HG03108 (cell line): ENCODE measurements around the gene LUC7L.
"Not testable (repeated sequence)": the region's sequence is repeated elsewhere in the genome, so short reads cannot be mapped to it uniquely, and the experiment has no call there.

Source experiments
- ATAC-seq: cut with Tn5 transposase; IDR thresholded peaks from one replicate; pipeline ENCODE4 v1.9.1; 2021; ENCODE audit warnings: moderate library complexity; ENCODE audit not compliant: unreplicated experiment

The LUC7L gene

GRCh38 chr16:167122-167690 is 62.0 kb downstream of the LUC7L start:
- no peak for ATAC-seq

- ATAC-seq, result no peak
These were observed 62.7 kb downstream of the LUC7L start for GRCh38 chr16:166375-167121.

- ATAC-seq, result no peak
These were observed 63.5 kb downstream of the LUC7L start, which contains the start of gene HBM for GRCh38 chr16:165539-166374. Gene HBM (plus strand): TSS chr16:165978. CDS start chr16:165998, 20 bp downstream.

GRCh38 chr16:164827-165538 is 64.3 kb downstream of the LUC7L start:
- no peak for ATAC-seq

GRCh38 chr16:164134-164823 is 65.0 kb downstream of the LUC7L start:
- ATAC-seq, result not testable (repeated sequence)

GRCh38 chr16:163696-164095 is 65.6 kb downstream of the LUC7L start:
- ATAC-seq, result not testable (repeated sequence)

- not testable (repeated sequence) for ATAC-seq
These were observed 66.1 kb downstream of the LUC7L start for GRCh38 chr16:163139-163538.

GRCh38 chr16:162271-162991 is 66.8 kb downstream of the LUC7L start:
- ATAC-seq, result no peak

- ATAC-seq, result no peak
These were observed 68.5 kb downstream of the LUC7L start for GRCh38 chr16:160691-161190.

GRCh38 chr16:160242-160641 is 69.0 kb downstream of the LUC7L start:
- not testable (repeated sequence) for ATAC-seq

- no peak for ATAC-seq
These were observed 70.0 kb downstream of the LUC7L start for GRCh38 chr16:159136-159849.

GRCh38 chr16:155031-155398 is 74.2 kb downstream of the LUC7L start:
- ATAC-seq, result no peak

- ATAC-seq, result no peak
These were observed 74.8 kb downstream of the LUC7L start for GRCh38 chr16:154217-155030.

- not testable (repeated sequence) for ATAC-seq
These were observed 75.6 kb downstream of the LUC7L start for GRCh38 chr16:153550-154216.

- ATAC-seq, result not testable (repeated sequence)
These were observed 76.1 kb downstream of the LUC7L start for GRCh38 chr16:153129-153521.

GRCh38 chr16:152141-153128 is 76.8 kb downstream of the LUC7L start, which contains the start of gene HBZ:
Gene HBZ (plus strand): TSS chr16:152644. CDS start chr16:152910, 266 bp downstream.
- no peak for ATAC-seq
